Tongue (tissue), 2 donors: ENCODE data around the gene UBALD1. TPM values are rescaled to one million over a fixed set of nuclear protein-coding genes. Genes with fewer than 3 reads are reported as not detected.

Experiments used
- DNase-seq: peaks from one replicate; pipeline ENCODE4 v3.0.0-alpha.2; 2015
- total RNA-seq: library from RNA; depleted of rRNA; stranded (reverse); fragments of >200 nt; gene quantifications from one replicate; pipeline ENCODE4 v1.2.3, GENCODE V29; 2014

Gene UBALD1
- total RNA-seq, 1 donor from 2014 or later: 13.3 TPM

- peak; percentile 100 for DNase-seq
These were observed 1.5 kb upstream of the UBALD1 start for GRCh38 chr16:4616047-4616811.

GRCh38 chr16:4615384-4616046 is 827 bp upstream of the UBALD1 start:
- DNase-seq: no peak

GRCh38 chr16:4613636-4614570 is 785 bp downstream of the UBALD1 start:
- DNase-seq: peak; percentile 31

GRCh38 chr16:4612977-4613635 is 1.6 kb downstream of the UBALD1 start:
- DNase-seq: no peak

GRCh38 chr16:4612474-4612931 is 2.2 kb downstream of the UBALD1 start:
- no peak for DNase-seq

- no peak for DNase-seq
These were observed 3.2 kb downstream of the UBALD1 start for GRCh38 chr16:4611337-4612021.

GRCh38 chr16:4610011-4611005 is 4.4 kb downstream of the UBALD1 start:
- DNase-seq: no peak

GRCh38 chr16:4609200-4610010 is 5.3 kb downstream of the UBALD1 start:
- DNase-seq: no peak

GRCh38 chr16:4608704-4608980 is 6.0 kb downstream of the UBALD1 start:
- no peak for DNase-seq

- DNase-seq: no peak
These were observed 6.6 kb downstream of the UBALD1 start for GRCh38 chr16:4607841-4608703.

GRCh38 chr16:4606354-4606753 is 8.3 kb downstream of the UBALD1 start:
- DNase-seq: no peak

GRCh38 chr16:4604401-4604800 is 10.3 kb downstream of the UBALD1 start:
- no peak for DNase-seq

GRCh38 chr16:4603624-4604170 is 11.0 kb downstream of the UBALD1 start:
- no peak for DNase-seq

- DNase-seq: no peak
These were observed 12.4 kb downstream of the UBALD1 start for GRCh38 chr16:4602331-4602730.

GRCh38 chr16:4601864-4602186 is 12.9 kb downstream of the UBALD1 start:
- no peak for DNase-seq

- peak; percentile 73 for DNase-seq
These were observed 13.4 kb downstream of the UBALD1 start for GRCh38 chr16:4601036-4601863.

- DNase-seq: no peak
These were observed 15.1 kb downstream of the UBALD1 start for GRCh38 chr16:4599545-4599944.
